GM12878 (cell line): Measurements from ENCODE around the gene STRIP2. TPM values are rescaled to one million over a fixed set of nuclear protein-coding genes. Genes with fewer than 3 reads are reported as not detected.

ENCODE experiments used
- ATAC-seq: fragments of 200-7000 bp; cut with Tn5 transposase; 3 replicates; pipeline ENCODE4 v1.9.1; 2020; ENCODE audit warnings: mild to moderate bottlenecking, moderate library complexity
- BruUV-seq: library from RNA; stranded (reverse); fragments of 400-500 nt; replicated peaks from 2 replicates; lab custom pipeline; 2021; lab: Mats Ljungman, UMichigan
- CTCF ChIA-PET: fragments of 300-600 bp; sonication (Branson Sonifier 250); formaldehyde crosslinking; extraction: SDS; loops from one replicate; lab custom pipeline; 2021; ENCODE audit warnings: inconsistent platforms; lab: Yijun Ruan, JAX
- POLR2A ChIA-PET: fragments of 350-600 bp; formaldehyde crosslinking; extraction: SDS; loops from one replicate; lab custom pipeline; 2021; ENCODE audit warnings: inconsistent platforms; lab: Charles Lee
- RAD21 ChIA-PET: fragments of 300-600 bp; sonication (Branson Sonifier 250); formaldehyde crosslinking; loops from one replicate; lab custom pipeline; 2023; ENCODE audit warnings: antibody characterized with exemption; ENCODE audit not compliant: unreplicated experiment; lab: Charles Lee
- SMC1A ChIA-PET: fragments of 300-600 bp; sonication (Branson Sonifier 250); formaldehyde crosslinking; loops from one replicate; lab custom pipeline; 2023; ENCODE audit not compliant: unreplicated experiment, uncharacterized antibody; lab: Charles Lee
- DNase-seq: peaks from one replicate; pipeline ENCODE4 v3.0.0-alpha.2; 2011; ENCODE audit warnings: low read depth, low spot score
- FAIRE-seq: peaks from 3 replicates; lab custom pipeline; 2011; peaks lifted over from hg19 to GRCh38; lab: Jason Lieb, UNC
- H2AFZ ChIP-seq: 2 replicates; pipeline ENCODE4 v1.6.0; 2011; ENCODE audit warnings: low read depth, low read length, control low read depth; ENCODE audit not compliant: control insufficient read depth
- H3K27ac ChIP-seq: 2 replicates; pipeline ENCODE4 v1.5.1; 2011; ENCODE audit warnings: control low read depth; ENCODE audit not compliant: control insufficient read depth, insufficient read depth
- H3K27me3 ChIP-seq, 2 experiments: replicated peaks in 1 of 2; 2 replicates each; pipeline versions ENCODE4 v1.6.0 to v1.6.1; 2011; ENCODE audit warnings: low read length in 1 of 2; ENCODE audit not compliant: control insufficient read depth in 2 of 2, insufficient read depth in 2 of 2
- H3K36me3 ChIP-seq, 2 experiments: 2 replicates each; pipeline ENCODE4 v1.5.1; 2011; ENCODE audit warnings: low read length in 1 of 2; ENCODE audit not compliant: control insufficient read depth in 2 of 2, insufficient read depth in 2 of 2
- H3K4me1 ChIP-seq: 2 replicates; pipeline ENCODE4 v1.6.1; 2011; ENCODE audit warnings: mild to moderate bottlenecking, low read length, moderate library complexity, mixed read lengths; ENCODE audit not compliant: control insufficient read depth, insufficient read depth
- H3K4me2 ChIP-seq: 2 replicates; pipeline ENCODE4 v1.6.0; 2011; ENCODE audit warnings: control low read depth; ENCODE audit not compliant: control insufficient read depth, insufficient read depth
- H3K4me3 ChIP-seq: fragments of 200-600 bp; sonication (generic); 2 replicates; pipeline ENCODE4 v1.5.1; 2016
- H3K79me2 ChIP-seq: 2 replicates; pipeline ENCODE4 v1.6.0; 2011; ENCODE audit warnings: low read length; ENCODE audit not compliant: control insufficient read depth, insufficient read depth
- H3K9ac ChIP-seq: 2 replicates; pipeline ENCODE4 v1.8.0; 2011; ENCODE audit warnings: low read length, control low read depth, mixed read lengths; ENCODE audit not compliant: control insufficient read depth, insufficient read depth
- H3K9me3 ChIP-seq: replicated peaks from 3 replicates; pipeline ENCODE4 v1.5.1; 2011; ENCODE audit warnings: mild to moderate bottlenecking, low read length; ENCODE audit not compliant: control insufficient read depth, insufficient read depth
- H4K20me1 ChIP-seq: 2 replicates; pipeline ENCODE4 v1.6.0; 2011; ENCODE audit not compliant: control insufficient read depth, insufficient read depth
- CBFB ChIP-seq: IDR thresholded peaks from 2 replicates; pipeline ENCODE4 v1.6.1; 2016; ENCODE audit warnings: antibody characterized with exemption, low read depth
- CHD4 ChIP-seq: fragments of 200-600 bp; sonication (generic); IDR thresholded peaks from 2 replicates; pipeline ENCODE4 v1.6.1; 2016; ENCODE audit warnings: mild to moderate bottlenecking
- HDAC2 ChIP-seq: fragments of 200-600 bp; sonication (generic); IDR thresholded peaks from 2 replicates; pipeline ENCODE4 v1.6.1; 2017
- NFXL1 ChIP-seq: fragments of 450-650 bp; IDR thresholded peaks from 2 replicates; pipeline ENCODE4 v1.6.1; 2017; ENCODE audit warnings: antibody characterized with exemption, mild to moderate bottlenecking, borderline replicate concordance
- PAX8 ChIP-seq: fragments of 450-650 bp; IDR thresholded peaks from 2 replicates; pipeline ENCODE4 v1.6.1; 2017; ENCODE audit warnings: mild to moderate bottlenecking, moderate library complexity
- POLR2A ChIP-seq: IDR thresholded peaks from 2 replicates; pipeline ENCODE4 v1.6.1; 2011; ENCODE audit warnings: low read depth, mild to moderate bottlenecking, low read length
- RBBP5 ChIP-seq: fragments of 200-600 bp; sonication (generic); conservative IDR thresholded peaks from 2 replicates; pipeline ENCODE4 v1.6.1; 2016
- REST ChIP-seq: IDR thresholded peaks from 2 replicates; pipeline ENCODE4 v1.6.1; 2012; ENCODE audit warnings: mild to moderate bottlenecking, low read depth, low read length
- SMARCA5 ChIP-seq: fragments of 450-650 bp; IDR thresholded peaks from 2 replicates; pipeline ENCODE4 v1.6.1; 2017; ENCODE audit warnings: mild to moderate bottlenecking
- SPI1 ChIP-seq: IDR thresholded peaks from 2 replicates; pipeline ENCODE4 v1.6.1; 2011; ENCODE audit warnings: low read depth, mild to moderate bottlenecking, low read length, moderate library complexity, borderline replicate concordance; ENCODE audit not compliant: insufficient read depth
- ZBTB4 ChIP-seq: fragments of 450-650 bp; formaldehyde crosslinking; IDR thresholded peaks from 2 replicates; pipeline ENCODE4 v1.4.0; 2022; ENCODE audit warnings: mild to moderate bottlenecking, moderate library complexity
- WGBS: methylation state at CpG from one replicate; pipeline ENCODE4 v1.1.6; 2016; ENCODE audit warnings: low lambda C conversion rate; ENCODE audit not compliant: insufficient replicate concordance, insufficient coverage; ENCODE audit errors: missing lambda C conversion rate; 5-methylcytosine and 5-hydroxymethylcytosine counted together
- in situ Hi-C: fragments of 300-500 bp; cut with MboI; formaldehyde crosslinking; loops from 9 replicates; pipeline ENCODE4 v1.14.3; 2018; ENCODE audit warnings: mixed read lengths
- intact Hi-C: fragments of 100-400 bp; cut with micrococcal nuclease; formaldehyde crosslinking; loops from one replicate; pipeline ENCODE4 v1.14.2; 2022; ENCODE audit not compliant: unreplicated experiment
- polyA plus RNA-seq, 11 experiments: library from polyadenylated mRNA; depleted of rRNA in 4 of 11; unstranded in 6 of 11; stranded (reverse) in 5 of 11; fragments of >200 nt; fragmentation: Nextera tagmentation in 4 of 11; fragmentation: Illumina TruSeq in 1 of 11; extraction: Ambion mirVana in 4 of 11; extraction: Trizol in 1 of 11; gene quantifications; 1 replicate in 1 of 11; 2 replicates in 10 of 11; pipeline versions ENCODE4 v1.2.1 to v1.2.3, GENCODE V29; 2011 to 2016; ENCODE audit warnings: inconsistent platforms in 2 of 11, missing spikeins in 2 of 11, low read depth in 1 of 11
- total RNA-seq, 4 experiments: library from RNA; depleted of rRNA in 3 of 4; stranded (reverse); fragments of >200 nt in 3 of 4; fragmentation: Illumina TruSeq in 1 of 4; extraction: Trizol in 1 of 4; gene quantifications; 2 replicates each; pipeline versions ENCODE4 v1.2.1 to v1.2.3, GENCODE V29; 2013 to 2021

STRIP2 gene
- total and polyA plus RNA-seq, 10 of the 15 experiments (the other 5 are each of a cell fraction or from before 2014, with no cell fraction given), result 0.48 to 5.8 (median 1.8) TPM

DNA sequence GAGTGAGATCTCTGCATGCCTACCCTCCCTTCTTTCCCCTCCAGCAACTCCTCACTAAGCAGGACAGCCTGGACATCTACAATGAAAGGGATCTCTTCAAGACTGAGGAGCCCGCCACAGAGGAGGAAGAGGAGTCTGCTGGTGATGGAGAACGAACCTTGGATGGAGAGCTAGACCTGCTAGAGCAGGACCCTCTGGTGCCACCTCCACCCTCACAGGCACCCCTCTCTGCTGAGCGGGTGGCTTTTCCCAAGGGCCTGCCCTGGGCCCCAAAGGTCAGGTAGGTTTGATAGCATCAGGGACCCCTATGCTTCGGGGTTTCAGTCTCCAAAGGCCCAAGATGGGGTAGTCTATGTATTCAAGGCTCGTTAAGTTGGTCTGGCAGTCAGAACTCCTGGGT, 23.9 kb downstream of the STRIP2 start:
- TF ChIP-seq PAX8 (no peak), HDAC2 (no peak), SPI1 (no peak), SMARCA5 (no peak), CBFB (no peak), RBBP5 (no peak), ZBTB4 (CRISPR knock-in tag) (no peak), POLR2A (no peak), REST (no peak), CHD4 (no peak), NFXL1 (no peak)
- TF ChIP-seq, all 136 proteins: peak for 0
- H3K27me3 ChIP-seq, result no peaks in the 10 kb centered on the region
- 71% methylated on average over 5 of the region's 5 CpGs for WGBS
- H3K4me1 ChIP-seq, result no peaks in the 10 kb centered on the region
- RAD21 ChIA-PET, result no interaction called here
- DNase-seq (no peak), ATAC-seq (no peak), FAIRE-seq (no peak)
- H4K20me1 ChIP-seq, result no peaks in the 10 kb centered on the region
- SMC1A ChIA-PET, result no interaction called here
- no peaks in the 10 kb centered on the region for H3K36me3 ChIP-seq
- in situ Hi-C loops, result no loop called here
- intact Hi-C loops, result no loop called here
- no peak overlapping the region for H3K9ac ChIP-seq
- no peak overlapping the region for H3K4me2 ChIP-seq
- no peak overlapping the region for H3K27ac ChIP-seq
- CTCF ChIA-PET, result no interaction called here
- H3K79me2 ChIP-seq, result no peaks in the 10 kb centered on the region
- POLR2A ChIA-PET, result no interaction called here
- no peaks in the 10 kb centered on the region for H3K9me3 ChIP-seq
- no peak overlapping the region for H3K4me3 ChIP-seq
- no peak overlapping the region for H2AFZ ChIP-seq
- BruUV-seq, result no TSS peak
